CD4-positive, alpha-beta T cell treated with Interleukin-17A for 1 hour (primary cell): ENCODE results near the gene ALKBH5.
"Not testable (repeated sequence)": the region's sequence is repeated elsewhere in the genome, so short reads cannot be mapped to it uniquely, and the experiment has no call there.

Experiments
- DNase-seq: peaks from one replicate; pipeline ENCODE4 v3.0.0-alpha.2; 2020

The ALKBH5 gene

DNA sequence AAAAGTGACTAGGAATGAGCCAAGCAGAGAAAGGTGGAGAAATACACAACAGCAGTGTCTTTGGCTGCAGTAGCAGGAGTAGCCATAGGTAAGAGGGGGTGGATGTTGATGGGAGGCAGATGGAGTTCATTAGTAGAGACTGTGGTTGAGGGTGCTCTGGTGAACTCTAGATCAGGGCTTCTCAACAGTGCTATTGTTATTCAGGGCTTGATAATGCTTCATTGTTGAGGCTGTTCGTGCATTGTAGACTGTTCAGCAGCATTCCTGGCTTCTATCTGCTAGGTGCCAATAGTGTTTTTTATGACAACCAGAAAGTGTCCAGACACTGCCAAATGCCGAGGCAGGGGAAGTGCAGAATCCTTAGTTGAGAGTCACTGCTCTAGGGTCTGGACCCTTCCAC is 3.6 kb downstream of the ALKBH5 start:
- DNase-seq, result no peak

DNA sequence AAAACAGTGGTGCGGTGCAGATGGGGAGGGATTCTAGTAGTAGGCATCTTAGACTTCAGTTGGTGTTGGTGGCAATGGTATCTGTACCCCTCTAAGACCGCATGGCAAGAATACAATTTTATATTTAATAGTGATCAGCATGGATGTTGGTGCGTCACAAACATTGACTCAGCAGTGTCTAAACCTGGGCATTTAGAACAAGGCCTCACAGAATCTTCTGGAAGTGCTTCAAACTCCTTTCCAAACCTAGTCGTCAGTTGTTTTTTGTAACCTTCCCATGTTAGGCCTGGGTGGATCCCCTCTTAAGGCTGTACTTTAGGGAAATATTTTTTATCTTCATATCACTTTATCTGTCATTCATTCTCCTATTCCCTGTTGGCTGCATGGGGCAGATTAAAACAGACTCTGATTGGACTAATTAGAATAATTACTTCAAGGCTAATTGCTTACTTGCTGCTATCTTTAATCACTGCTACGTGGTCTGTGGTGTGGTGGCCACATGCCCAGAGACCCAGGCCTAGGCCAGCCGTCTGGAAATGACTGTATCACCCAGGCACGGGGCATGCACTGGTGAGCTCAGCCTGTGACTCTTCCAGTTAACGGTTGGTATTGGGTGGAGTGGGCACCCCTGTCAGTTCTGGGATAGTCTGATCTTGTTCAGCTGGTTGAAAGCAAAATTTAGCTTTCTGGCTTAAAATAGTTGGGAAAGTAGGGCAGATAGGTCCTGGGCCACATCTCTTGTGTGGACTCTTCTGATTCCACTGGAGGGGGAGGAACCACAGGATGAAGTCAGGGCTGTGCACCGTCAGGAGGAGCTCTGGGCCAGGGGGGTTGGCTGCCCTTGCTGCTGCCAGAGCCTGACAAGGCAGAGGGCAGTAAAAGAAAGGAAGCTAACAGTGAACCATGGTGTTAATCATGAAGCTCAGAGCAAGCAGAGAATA is 4.5 kb downstream of the ALKBH5 start:
- DNase-seq, result no peak

DNA sequence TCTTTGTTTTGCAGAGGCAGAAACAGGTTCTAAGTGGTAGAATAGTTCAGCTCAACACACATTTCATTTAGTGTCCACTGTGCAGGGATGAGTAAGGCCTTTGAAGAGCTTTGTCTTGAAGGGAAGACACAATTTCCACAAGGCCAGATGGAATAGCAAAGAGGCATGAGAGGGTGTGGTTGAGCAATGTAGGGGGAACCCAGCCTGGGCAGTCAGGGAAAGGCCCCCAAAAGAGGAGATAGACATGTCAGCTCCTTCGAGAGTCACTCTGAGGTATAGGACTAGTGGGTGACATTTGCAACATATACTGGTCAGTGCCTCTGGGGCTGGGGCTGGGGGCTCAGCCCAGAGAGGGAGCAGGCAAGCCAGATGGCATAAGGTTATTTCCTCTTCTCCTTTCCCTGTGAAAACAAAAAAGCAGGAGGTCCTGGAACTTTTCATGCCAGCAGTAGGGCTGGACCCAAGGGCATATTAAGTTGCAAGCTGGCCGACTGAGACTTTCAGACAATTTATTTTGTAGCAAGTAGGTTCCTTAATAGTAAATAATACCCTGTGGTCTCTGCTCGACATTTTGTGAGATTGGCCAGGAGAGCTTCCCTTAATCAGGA is 7.1 kb downstream of the ALKBH5 start:
- no peak for DNase-seq

DNA sequence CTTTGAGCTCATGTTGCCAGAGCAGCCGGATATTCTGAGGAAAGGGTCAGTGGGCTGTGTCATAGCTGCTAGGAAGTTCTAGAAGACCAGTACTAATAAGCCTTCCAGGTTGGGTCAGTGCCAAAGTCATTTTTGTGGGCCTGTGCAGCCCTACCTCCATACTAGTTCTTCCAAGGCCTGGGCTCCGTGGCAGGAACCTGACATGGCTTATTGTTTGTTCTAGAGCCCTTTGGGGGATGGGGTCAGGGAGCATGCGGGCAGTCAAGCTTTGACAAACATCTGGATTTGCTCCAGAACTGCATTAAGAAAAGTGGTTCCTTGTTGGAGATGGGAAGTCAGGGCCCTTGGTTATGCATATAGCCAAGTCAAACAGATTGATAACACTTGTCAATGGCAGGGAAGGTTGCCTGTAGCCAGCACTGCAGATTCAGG is 7.6 kb downstream of the ALKBH5 start:
- no peak for DNase-seq

DNA sequence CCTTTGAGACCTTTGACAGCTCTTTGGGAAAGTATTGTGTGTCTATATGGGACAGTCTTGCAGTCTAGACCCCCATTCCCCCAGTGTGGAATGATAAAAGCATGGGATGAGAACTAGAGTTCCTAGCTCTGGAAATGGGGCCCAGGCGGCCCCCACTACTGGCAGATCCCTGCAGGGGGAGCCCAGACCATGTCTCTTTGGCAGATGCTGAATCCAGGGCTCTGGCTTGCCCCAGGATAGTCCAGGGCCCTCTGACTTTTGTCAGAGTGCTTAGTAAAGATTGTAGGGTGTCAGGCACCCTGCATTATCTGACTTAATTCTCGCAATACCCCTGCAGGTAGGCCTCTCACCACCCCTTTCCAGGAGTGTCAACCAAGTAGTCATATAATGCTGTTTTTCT is 8.3 kb downstream of the ALKBH5 start:
- no peak for DNase-seq

DNA sequence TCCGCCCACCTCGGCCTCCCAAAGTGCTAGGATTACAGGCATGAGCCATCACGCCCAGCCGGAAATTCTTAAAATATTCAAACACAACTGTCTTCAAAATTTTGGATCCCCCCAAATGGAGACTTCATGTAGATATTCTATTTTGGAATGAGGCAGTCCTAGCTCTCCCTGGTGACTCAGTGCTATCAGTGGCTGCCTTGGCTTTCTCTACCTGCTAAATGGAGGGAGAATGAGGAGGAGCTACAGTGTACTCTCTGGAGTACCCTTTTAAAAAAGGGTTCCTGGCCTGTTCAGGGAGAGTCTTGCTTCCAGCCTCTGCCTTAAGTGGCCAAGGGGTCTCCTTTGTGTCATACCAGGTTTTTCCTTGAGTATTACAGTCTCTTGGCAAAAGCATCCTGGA is 10.8 kb downstream of the ALKBH5 start:
- DNase-seq, result no peak

DNA sequence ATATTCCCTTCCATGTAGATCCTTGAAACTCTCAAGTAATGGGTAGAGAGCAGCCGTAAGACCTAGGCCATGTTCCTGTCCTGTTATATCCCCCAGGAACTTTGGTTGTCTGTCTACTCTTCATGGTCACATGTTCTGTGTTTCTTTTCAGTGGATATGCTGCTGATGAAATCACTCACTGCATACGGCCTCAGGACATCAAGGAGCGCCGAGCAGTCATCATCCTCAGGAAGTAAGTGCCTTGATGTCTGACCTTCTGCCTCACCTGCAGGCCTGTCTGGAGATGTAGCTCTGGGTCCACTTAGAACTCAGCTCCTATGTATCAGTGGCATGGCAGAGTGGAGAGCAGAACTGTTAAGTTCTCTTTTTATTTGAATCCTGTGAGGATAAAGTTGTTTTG is 11.2 kb downstream of the ALKBH5 start:
- DNase-seq, result no peak

DNA sequence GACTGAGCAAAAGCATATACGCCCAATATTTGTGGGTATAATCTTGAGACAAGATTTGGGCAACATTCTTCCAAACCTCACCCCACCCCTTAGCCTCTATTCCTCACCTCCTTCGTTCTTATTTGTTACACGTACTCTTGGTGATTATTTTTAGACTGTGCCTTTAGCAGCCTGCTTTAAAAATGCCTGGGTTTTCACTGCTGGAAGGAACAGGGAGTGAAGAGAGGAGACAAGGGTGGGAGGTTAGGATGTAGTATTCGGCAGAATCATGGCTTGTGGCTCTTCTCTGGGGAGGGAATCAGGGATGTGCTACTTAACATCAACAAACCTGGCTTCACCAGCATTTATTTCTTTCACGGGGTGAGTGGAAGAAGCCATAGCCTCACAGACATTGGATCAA is 11.6 kb downstream of the ALKBH5 start:
- DNase-seq, result no peak

DNA sequence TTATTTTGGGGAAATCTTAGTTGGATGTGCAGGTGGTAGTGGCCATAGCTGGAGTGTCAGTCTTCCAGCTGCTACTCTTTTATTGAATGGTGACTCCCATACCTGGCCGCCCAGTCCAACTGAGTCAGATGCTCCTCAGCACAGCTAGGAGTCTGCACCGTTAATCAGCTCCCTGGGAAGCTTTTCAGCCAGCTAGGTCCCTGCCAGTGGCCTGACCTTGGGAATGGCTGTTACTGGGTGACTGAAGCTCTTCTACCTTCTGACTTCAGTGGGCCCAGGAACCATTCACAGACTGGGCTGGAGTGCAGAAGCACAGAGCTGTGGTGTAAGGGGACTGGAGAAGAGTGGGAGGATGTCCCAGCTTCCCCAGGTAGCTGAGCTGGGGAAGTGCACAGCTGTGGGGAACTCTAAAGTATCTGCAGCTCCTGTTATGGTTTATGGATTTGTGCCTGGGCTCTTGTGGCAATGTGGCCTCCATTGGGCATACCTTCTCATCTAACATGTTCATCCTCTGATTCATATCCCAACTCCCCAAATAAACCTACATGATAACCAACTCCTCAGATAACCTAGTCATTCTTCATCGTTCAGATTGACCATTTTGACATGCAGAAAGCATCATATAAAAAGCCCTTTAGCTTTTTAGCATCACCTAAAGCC is 14.0 kb downstream of the ALKBH5 start:
- DNase-seq, result no peak

DNA sequence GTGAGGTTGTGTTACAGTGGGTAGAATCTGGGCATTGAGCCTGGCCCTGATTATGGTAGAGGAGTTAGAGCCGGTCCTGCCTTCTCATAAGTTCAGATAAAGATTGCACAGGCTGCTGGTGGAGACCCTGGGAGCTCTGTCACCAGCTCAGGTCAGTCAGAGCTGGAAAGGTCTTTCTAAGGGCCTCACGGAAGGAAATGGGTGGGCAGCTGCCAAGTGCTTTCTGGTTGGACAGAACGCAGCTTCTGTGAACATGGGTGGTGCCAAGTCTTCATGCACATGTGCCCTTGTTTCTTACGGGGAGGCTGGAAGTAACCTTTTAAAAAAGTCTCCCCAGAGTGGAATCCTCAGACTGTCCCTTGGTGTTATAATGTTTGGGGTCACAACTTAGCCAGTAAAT is 14.9 kb downstream of the ALKBH5 start:
- no peak for DNase-seq

DNA sequence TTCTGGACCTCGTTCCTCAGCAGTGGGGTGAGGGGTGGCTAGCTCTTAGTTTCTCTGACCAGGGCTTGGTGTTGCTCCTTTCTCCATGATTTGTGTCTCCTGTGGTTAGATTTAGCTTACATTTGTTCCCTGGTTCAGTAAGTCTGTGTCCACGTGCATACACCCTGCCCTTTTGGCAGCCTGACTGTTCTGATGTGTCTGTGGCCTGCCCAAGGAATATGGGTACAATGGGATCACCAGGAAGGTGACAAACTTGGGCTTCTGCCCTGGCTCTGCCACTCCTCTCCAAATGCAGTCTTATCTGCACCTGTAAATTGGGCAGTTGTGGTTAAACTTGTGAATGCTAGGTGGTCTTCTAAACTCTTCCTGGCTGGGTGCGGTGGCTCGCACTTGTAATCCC is 17.5 kb downstream of the ALKBH5 start:
- DNase-seq, result no peak

DNA sequence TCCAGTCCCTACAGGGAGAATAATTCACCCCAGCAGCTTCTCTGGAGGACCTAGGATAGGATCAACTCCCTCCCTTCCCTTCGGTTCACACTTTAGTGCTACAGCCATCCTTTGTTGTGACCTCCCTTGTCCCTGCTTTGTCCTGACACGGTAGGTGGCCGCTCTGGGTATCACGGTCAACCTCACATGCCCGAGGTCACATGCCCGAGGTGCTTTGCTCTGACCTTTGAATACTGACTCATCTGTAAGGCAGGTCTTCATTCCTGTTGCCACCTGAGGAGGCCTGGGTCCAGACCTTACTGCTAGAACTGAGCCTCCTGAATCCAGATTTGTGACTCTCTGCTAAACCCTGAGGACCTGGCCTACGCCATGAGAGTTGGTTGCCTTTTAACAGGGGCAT is 19.7 kb downstream of the ALKBH5 start:
- DNase-seq, result no peak

DNA sequence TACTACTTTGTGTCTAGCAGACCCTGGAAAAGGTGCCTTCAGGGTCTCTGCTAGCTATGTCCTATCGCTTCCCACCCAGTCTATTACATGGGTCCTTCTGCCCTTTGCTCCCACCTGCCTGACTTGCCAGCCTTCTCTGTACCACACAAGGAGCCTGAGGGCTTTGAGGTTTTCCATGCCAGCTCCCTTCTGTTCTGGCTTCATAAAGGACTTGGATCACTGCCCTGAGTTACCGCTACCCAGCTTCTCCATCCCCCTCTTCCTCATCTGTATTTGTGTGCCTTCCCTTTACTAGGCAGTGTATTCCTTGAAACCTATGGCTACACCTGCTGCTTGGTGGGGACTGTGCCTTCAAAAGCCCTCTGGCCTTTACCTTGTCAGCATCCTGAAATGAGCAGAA is 22.2 kb downstream of the ALKBH5 start:
- DNase-seq, result no peak

DNA sequence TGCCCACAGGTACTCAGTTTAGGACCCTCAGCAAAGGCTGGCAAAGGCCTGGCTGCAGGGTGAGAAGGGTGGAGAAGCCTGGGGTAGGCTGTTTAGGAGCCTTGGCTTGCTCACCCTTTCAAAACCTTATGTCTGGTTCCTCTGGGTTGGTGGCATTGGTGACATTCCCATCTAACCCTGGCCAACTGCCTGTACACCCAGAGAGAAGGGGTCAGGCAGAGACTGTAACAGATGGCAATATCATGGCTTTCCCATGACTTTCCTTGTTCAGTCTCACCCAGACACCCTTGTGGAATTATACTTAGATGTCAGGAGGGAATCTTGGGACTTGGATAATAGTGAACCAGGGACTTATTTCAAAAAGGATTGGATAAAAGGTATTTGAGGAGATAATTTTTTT is 23.3 kb downstream of the ALKBH5 start:
- DNase-seq, result no peak

DNA sequence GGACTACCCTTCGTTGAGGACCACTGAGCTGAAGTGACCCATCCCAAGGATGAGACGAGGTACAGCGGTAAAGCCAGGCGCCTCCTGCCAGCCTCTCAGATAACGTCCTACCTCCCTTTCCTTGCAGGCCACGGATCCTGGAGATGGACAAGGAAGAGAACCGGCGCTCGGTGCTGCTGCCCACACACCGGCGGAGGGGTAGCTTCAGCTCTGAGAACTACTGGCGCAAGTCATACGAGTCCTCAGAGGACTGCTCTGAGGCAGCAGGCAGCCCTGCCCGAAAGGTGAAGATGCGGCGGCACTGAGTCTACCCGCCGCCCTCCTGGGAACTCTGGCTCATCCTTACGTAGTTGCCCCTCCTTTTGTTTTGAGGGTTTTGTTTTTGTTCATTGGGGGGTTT is 24.5 kb downstream of the ALKBH5 start:
- DNase-seq, result no peak

DNA sequence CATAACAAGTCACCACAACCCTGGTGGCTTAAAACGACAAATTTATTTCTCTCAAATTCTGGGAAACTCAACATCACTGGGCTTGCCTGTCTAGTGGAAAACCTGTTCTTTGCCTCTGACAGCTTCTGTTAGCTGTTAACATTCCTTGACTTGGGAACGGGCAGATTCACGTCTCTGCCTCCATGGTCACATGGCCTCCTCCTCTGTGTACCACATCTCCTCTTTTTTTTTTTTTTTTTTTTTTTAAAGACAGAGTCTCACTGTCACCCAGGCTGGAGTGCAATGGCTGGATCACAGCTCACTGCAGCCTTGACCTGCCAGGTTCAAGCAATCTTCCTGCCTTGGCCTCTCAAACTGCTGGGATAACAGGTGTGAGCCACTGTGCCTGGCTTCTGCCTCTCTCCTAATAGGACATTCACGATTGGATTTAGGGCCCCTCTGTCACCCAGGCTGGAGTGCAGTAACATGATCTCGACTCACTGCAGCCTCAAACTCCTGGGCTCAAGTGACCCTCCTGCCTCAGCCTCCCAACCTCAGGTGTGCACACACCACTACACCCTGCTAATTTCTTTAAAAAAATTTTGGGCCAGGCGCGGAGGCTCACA is 30.1 kb downstream of the ALKBH5 start:
- DNase-seq, result no peak

DNA sequence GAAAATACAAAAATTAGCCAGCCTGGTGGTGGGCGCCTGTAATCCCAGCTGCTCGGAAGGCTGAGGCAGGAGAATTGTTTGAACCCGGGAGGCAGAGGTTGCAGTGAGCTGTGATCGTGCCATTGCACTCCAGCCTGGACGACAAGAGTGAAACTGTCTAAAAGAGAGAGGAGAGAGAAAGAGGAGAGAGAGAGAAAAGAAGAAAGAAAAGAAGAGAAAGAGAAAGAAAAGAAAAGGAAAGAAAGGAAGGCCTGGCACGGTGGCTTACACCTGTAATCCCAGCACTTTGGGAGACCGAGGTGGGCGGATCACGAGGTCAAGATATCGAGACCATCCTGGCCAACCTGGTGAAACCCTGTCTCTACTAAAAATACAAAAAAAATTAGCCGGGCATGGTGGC is 33.3 kb downstream of the ALKBH5 start:
- not testable (repeated sequence) for DNase-seq

DNA sequence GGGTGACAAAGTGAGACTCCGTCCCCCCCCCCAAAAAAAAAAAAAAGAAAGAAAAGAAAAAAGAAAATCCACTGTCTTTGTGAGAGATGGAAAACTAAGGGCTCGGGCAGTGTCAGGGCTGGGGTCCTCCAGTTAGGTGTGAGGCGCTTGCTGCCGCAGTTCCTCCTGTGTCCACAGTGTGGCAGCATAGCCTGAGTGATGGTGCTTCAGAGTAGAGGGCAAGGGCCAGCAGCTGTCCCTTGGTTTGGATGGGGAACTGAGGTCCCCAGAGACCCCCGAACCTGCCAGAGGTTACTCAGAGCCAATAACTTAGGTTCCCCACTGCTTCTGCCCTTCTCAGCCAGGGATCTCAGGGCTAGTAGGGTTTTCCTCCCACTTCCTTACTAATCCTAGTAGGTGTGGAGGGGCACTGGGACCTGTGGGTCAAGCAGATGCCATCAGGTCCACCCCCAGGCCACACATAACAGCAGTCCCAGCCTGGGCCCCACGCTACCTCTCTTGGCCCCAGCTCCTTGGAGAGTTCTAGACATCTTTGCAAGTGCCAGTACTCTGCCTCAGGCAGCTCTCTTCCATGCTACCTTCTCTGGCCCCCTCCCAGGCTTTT is 33.9 kb downstream of the ALKBH5 start:
- DNase-seq, result peak; percentile 75

DNA sequence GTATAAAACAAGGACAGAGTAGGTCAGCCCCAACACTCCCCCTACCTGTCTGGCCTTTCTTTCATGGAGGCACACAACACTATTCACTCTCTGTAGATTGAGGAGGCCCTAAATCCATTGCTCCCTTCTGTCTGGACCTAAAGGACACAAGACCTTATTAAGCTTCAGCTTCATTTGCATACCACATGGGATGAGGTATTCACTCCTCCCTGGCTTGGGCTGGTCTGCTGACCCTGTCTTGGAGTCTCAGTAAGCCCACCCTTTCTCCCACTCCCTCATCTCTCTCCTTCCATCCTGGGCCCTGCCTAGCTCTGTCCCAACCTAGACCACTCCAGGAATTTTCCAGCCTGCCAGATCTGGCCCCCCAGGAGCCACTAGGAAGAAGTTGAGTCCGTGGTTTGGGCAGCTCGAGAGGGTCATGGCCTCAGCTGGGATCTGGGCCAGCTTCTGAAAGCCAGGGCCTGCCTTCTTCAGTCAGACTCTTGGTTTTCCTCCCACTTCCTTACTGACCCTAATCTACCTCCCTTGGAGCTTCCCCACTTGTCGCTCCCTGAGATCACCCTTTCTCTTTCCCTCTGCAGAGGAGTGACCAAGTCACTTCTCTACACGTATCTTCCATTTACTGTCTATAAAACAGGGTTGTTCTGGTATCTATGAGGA is 35.3 kb downstream of the ALKBH5 start:
- DNase-seq, result no peak

DNA sequence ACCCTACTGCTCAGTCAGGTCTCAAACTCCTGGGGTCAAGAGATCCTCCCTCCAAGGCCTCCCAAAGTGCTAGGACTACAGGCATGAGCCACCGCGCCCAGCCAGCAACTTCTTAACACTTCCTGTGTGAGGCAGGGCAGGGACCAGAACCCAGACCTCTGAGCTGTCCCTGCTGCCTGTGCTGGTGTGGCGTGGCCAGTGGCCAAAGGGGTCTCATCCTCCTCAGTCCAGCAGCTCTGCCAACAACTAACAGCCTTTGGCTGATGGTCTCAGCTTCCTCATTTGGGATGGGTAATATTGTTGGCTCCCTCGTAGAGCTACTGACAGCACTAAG is 40.4 kb downstream of the ALKBH5 start:
- DNase-seq, result no peak

DNA sequence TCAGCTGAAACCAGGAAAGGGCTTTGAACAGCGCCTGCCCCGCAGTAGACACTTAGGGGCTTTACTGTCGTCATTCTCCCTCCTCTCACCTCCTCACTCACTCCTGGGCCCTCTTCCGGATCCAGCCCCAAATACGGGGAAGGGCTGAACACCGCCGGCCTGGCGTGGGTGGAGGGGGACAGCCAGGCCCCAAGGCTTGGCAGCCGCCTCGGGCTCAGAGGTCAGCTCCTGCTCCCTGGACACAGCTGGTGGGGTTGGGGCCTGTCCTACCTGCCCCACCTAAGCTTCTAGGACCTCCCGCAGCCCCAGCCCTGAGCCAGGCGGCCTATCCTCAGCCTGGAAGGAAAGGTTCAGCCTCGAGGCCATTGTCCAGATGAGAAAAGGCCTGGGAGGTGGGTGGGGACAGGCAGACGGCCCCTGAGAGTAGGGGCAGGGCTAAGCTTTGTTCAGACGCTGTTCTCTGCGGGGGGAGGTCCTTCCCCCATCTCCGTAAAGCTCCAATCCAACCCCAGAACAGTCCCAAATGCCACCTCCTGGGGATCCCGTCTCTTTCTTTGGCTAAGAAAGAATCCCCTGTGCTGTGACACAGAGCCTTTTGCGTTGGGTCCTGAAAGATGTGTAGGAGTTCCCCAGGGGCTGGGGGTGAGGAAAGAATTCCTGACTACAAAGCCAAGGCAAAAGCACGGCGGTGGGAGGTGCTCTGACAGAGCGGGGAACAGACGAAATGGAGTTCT is 40.9 kb downstream of the ALKBH5 start:
- DNase-seq, result no peak

DNA sequence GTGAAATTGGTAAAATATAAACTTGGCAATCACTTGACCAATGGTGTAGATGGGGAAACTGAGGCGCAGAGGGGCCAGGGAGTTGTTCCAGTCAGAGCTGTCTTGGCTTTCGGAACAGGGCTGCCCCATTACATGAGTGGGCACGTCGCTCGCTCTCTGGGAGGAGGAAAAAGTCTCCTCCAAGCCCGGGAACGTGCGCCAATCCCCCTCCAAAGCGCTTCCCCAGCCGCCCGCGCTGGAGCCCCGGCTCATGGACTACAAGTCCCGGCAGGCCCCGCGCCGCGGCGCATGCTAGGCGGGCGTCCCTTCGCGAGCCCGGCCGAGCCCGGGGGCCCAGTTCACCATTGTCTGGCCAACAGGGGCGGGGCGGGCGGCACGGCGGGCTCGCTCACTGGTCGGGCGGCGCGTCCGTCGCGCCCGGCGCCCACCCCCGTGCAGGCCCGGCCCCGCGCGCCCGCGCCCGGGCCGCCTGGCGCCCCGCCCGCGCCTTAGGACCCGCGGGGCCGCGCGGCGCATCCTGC is 41.6 kb downstream of the ALKBH5 start, which contains the start of gene LLGL1:
Gene LLGL1, plus strand, starts transcription at position 515 of the 521 bp plus-strand sequence. CDS start 48 bp downstream, outside the sequence.
- peak; percentile 94 for DNase-seq
